Fibroblast of lung (primary cell): ENCODE results near the gene CDIPT. TPM values are rescaled to one million over a fixed set of nuclear protein-coding genes. Genes with fewer than 3 reads are reported as not detected.

Experiments used
- DNase-seq, 2 donors: peaks; one replicate each; pipeline versions ENCODE4 v3.0.0 to v3.0.0-alpha.2; 2010; ENCODE audit warnings: low read depth in 2 of 2
- H2AFZ ChIP-seq: 2 replicates; pipeline ENCODE4 v1.5.1; 2012; ENCODE audit warnings: low read length, control low read depth, inconsistent platforms
- H3K27ac ChIP-seq: 2 replicates; pipeline ENCODE4 v1.5.1; 2011; ENCODE audit warnings: low read length, control low read depth; ENCODE audit not compliant: insufficient read depth
- H3K27me3 ChIP-seq: 2 replicates; pipeline ENCODE4 v1.5.1; 2011; ENCODE audit warnings: mild to moderate bottlenecking, low read length; ENCODE audit not compliant: control insufficient read depth, insufficient read depth
- H3K36me3 ChIP-seq: 2 replicates; pipeline ENCODE4 v1.5.1; 2011; ENCODE audit warnings: low read length; ENCODE audit not compliant: control insufficient read depth, insufficient read depth
- H3K4me1 ChIP-seq: 2 replicates; pipeline ENCODE4 v1.5.1; 2011; ENCODE audit warnings: low read length; ENCODE audit not compliant: control insufficient read depth, insufficient read depth; ENCODE audit errors: extremely low read depth
- H3K4me2 ChIP-seq: 2 replicates; pipeline ENCODE4 v1.5.1; 2011; ENCODE audit warnings: low read length, control low read depth; ENCODE audit not compliant: insufficient read depth; ENCODE audit errors: extremely low read depth
- H3K4me3 ChIP-seq, 4 experiments: fragments of 200-600 bp in 1 of 4; sonication (generic) in 1 of 4; replicated peaks in 1 of 4; 2 replicates each; pipeline ENCODE4 v1.5.1; 2011 to 2016; ENCODE audit warnings: low read length in 4 of 4, low read depth in 3 of 4, mild to moderate bottlenecking in 3 of 4, control low read depth in 2 of 4, inconsistent platforms in 1 of 4, mixed read lengths in 1 of 4; ENCODE audit not compliant: insufficient read depth in 1 of 4; ENCODE audit errors: control extremely low read depth in 1 of 4
- H3K79me2 ChIP-seq: 2 replicates; pipeline ENCODE4 v1.5.1; 2012; ENCODE audit warnings: mild to moderate bottlenecking, low read length, inconsistent platforms; ENCODE audit not compliant: control insufficient read depth, insufficient read depth
- H3K9ac ChIP-seq: 2 replicates; pipeline ENCODE4 v1.5.1; 2011; ENCODE audit warnings: mild to moderate bottlenecking, low read length, control low read depth; ENCODE audit not compliant: insufficient read depth
- H3K9me3 ChIP-seq: 2 replicates; pipeline ENCODE4 v1.5.1; 2012; ENCODE audit warnings: low read depth, low read length; ENCODE audit not compliant: control insufficient read depth, insufficient read depth
- H4K20me1 ChIP-seq: 2 replicates; pipeline ENCODE4 v1.5.1; 2011; ENCODE audit warnings: low read length; ENCODE audit not compliant: control insufficient read depth, insufficient read depth; ENCODE audit errors: extremely low read depth
- CTCF ChIP-seq, 2 donors: IDR thresholded peaks in 1 of 2; conservative IDR thresholded peaks in 1 of 2; 1 replicate in 1 of 2; 2 replicates in 1 of 2; pipeline ENCODE4 v1.5.1; 2011 to 2012; ENCODE audit warnings: low read length in 2 of 2, control low read depth in 1 of 2, inconsistent platforms in 1 of 2, low read depth in 1 of 2, mild to moderate bottlenecking in 1 of 2
- EZH2 ChIP-seq: IDR thresholded peaks from 2 replicates; pipeline ENCODE4 v1.5.1; 2012; ENCODE audit warnings: low read length, control low read depth, mild to moderate bottlenecking; ENCODE audit errors: missing control alignments
- polyA plus RNA-seq, 2 donors: library from polyadenylated mRNA; depleted of rRNA in 1 of 2; stranded (reverse) in 1 of 2; unstranded in 1 of 2; fragments of >200 nt; gene quantifications; 2 replicates each; pipeline ENCODE4 v1.2.1, GENCODE V29; 2011 to 2012; ENCODE audit warnings: missing spikeins in 1 of 2
- total RNA-seq: library from RNA; depleted of rRNA; stranded (reverse); fragments of >200 nt; gene quantifications from 2 replicates; pipeline ENCODE4 v1.2.1, GENCODE V29; 2014

CDIPT gene
- total and polyA plus RNA-seq, 2 donors (not counting 1 experiment from before 2014, with no cell fraction given) = 84.9 to 99.6 TPM

- Histone ChIP-seq H3K9ac (no peak overlapping the region), H3K4me1 (no peaks in the 10 kb centered on the region), H3K36me3 (no peaks in the 10 kb centered on the region), H2AFZ (no peak overlapping the region), H4K20me1 (no peaks in the 10 kb centered on the region), H3K79me2 (no peaks in the 10 kb centered on the region), H3K4me3 (no peak overlapping the region), H3K4me2 (no peak overlapping the region), H3K27me3 (no peaks in the 10 kb centered on the region), H3K9me3 (no peaks in the 10 kb centered on the region), H3K27ac (no peak overlapping the region)
- DNase-seq = no peak
- TF ChIP-seq CTCF (conservative IDR thresholded peaks at IDR 0.05 in 1 of 2, IDR thresholded peaks at IDR 0.05 in 1 of 2; ENCODE audit: low read depth in 1 of 2, low read length in 2 of 2) (no peak), EZH2 (no peak)
Observed at GRCh38 chr16:29905668-29906067, 42.6 kb upstream of the CDIPT start.

- no peaks in the 10 kb centered on the region for H3K27me3 ChIP-seq
- no peak overlapping the region for H3K4me3 ChIP-seq
- H3K79me2 ChIP-seq = no peaks in the 10 kb centered on the region
- no peak overlapping the region for H2AFZ ChIP-seq
- no peak overlapping the region for H3K4me2 ChIP-seq
- no peak for DNase-seq
- H3K9me3 ChIP-seq = no peaks in the 10 kb centered on the region
- H3K4me1 ChIP-seq = no peaks in the 10 kb centered on the region
- TF ChIP-seq CTCF (conservative IDR thresholded peaks at IDR 0.05 in 1 of 2, IDR thresholded peaks at IDR 0.05 in 1 of 2; ENCODE audit: low read depth in 1 of 2, low read length in 2 of 2) (no peak), EZH2 (no peak)
- H4K20me1 ChIP-seq = no peaks in the 10 kb centered on the region
- no peaks in the 10 kb centered on the region for H3K36me3 ChIP-seq
- H3K27ac ChIP-seq = no peak overlapping the region
- H3K9ac ChIP-seq = no peak overlapping the region
Observed at GRCh38 chr16:29904947-29905346, 41.9 kb upstream of the CDIPT start.

GRCh38 chr16:29903590-29903989 lies 40.6 kb upstream of the CDIPT start:
- Histone ChIP-seq H3K27me3 (peaks cover 1% of the 10 kb centered on the region), H3K4me3 (no peak overlapping the region), H3K9ac (no peak overlapping the region), H4K20me1 (no peaks in the 10 kb centered on the region), H3K79me2 (no peaks in the 10 kb centered on the region), H3K9me3 (no peaks in the 10 kb centered on the region), H3K4me1 (no peaks in the 10 kb centered on the region), H3K27ac (no peak overlapping the region), H2AFZ (no peak overlapping the region), H3K4me2 (no peak overlapping the region), H3K36me3 (no peaks in the 10 kb centered on the region)
- TF ChIP-seq EZH2 = no peak
- DNase-seq = no peak
